ENCODE data around the gene NEB. TPM values are rescaled to one million over a fixed set of nuclear protein-coding genes. Genes with fewer than 3 reads are reported as not detected.

Gene NEB
- polyA plus RNA-seq, 1 experiment = 0.14 TPM

GRCh38 chr2:151640087-151640486 lies 94.2 kb downstream of the NEB start:
- Histone ChIP-seq H3K9me3 (ENCODE audit: control insufficient read depth, insufficient read depth, low read length) (no peaks in the 10 kb centered on the region), H3K4me3 (ENCODE audit: low read depth, low read length) (no peak overlapping the region), H3K27me3 (ENCODE audit: control insufficient read depth, insufficient read depth, low read length) (no peaks in the 10 kb centered on the region), H3K27ac (ENCODE audit: low read depth, low read length) (no peak overlapping the region)
- DNase-seq (ENCODE audit: low read depth, low spot score) = no peak
- CTCF ChIA-PET = no interaction called here
- TF ChIP-seq CTCF (IDR thresholded peaks at IDR 0.05; ENCODE audit: low read depth, low read length) = no peak
- POLR2A ChIA-PET = no interaction called here

- no peak for DNase-seq (ENCODE audit: low read depth, low spot score)
- Histone ChIP-seq H3K4me3 (ENCODE audit: low read depth, low read length) (no peak overlapping the region), H3K27ac (ENCODE audit: low read depth, low read length) (no peak overlapping the region), H3K9me3 (ENCODE audit: control insufficient read depth, insufficient read depth, low read length) (no peaks in the 10 kb centered on the region), H3K27me3 (ENCODE audit: control insufficient read depth, insufficient read depth, low read length) (no peaks in the 10 kb centered on the region)
- TF ChIP-seq CTCF (IDR thresholded peaks at IDR 0.05; ENCODE audit: low read depth, low read length) = no peak
- CTCF ChIA-PET = no interaction called here
- POLR2A ChIA-PET = no interaction called here
These were observed 95.3 kb downstream of the NEB start for GRCh38 chr2:151638990-151639389.

- no peak for TF ChIP-seq CTCF (IDR thresholded peaks at IDR 0.05; ENCODE audit: low read depth, low read length)
- no peaks in the 10 kb centered on the region for H3K27me3 ChIP-seq (ENCODE audit: control insufficient read depth, insufficient read depth, low read length)
- ChIA-PET CTCF (interaction anchor here (1.1 kb wide), 1 partner anchor 15 kb away, joined by 3 read pairs; no protein-coding TSS in a partner anchor), POLR2A (no interaction called here)
- H3K9me3 ChIP-seq (ENCODE audit: control insufficient read depth, insufficient read depth, low read length) = no peaks in the 10 kb centered on the region
- H3K27ac ChIP-seq (ENCODE audit: low read depth, low read length) = no peak overlapping the region
- no peak overlapping the region for H3K4me3 ChIP-seq (ENCODE audit: low read depth, low read length)
- DNase-seq (ENCODE audit: low read depth, low spot score) = no peak
These were observed 95.9 kb downstream of the NEB start for GRCh38 chr2:151638191-151638933.

GRCh38 chr2:151637271-151637781 lies 97.0 kb downstream of the NEB start:
- H3K9me3 ChIP-seq (ENCODE audit: control insufficient read depth, insufficient read depth, low read length) = no peaks in the 10 kb centered on the region
- no peak overlapping the region for H3K4me3 ChIP-seq (ENCODE audit: low read depth, low read length)
- no peak for TF ChIP-seq CTCF (IDR thresholded peaks at IDR 0.05; ENCODE audit: low read depth, low read length)
- H3K27me3 ChIP-seq (ENCODE audit: control insufficient read depth, insufficient read depth, low read length) = no peaks in the 10 kb centered on the region
- CTCF ChIA-PET = interaction anchor here (1.1 kb wide), 1 partner anchor 14 kb away, joined by 3 read pairs; no protein-coding TSS in a partner anchor
- DNase-seq (ENCODE audit: low read depth, low spot score) = no peak
- no peak overlapping the region for H3K27ac ChIP-seq (ENCODE audit: low read depth, low read length)
- POLR2A ChIA-PET = no interaction called here

GRCh38 chr2:151634736-151635467 lies 99.4 kb downstream of the NEB start:
- H3K4me3 ChIP-seq (ENCODE audit: low read depth, low read length) = no peak overlapping the region
- H3K27me3 ChIP-seq (ENCODE audit: control insufficient read depth, insufficient read depth, low read length) = no peaks in the 10 kb centered on the region
- TF ChIP-seq CTCF (IDR thresholded peaks at IDR 0.05; ENCODE audit: low read depth, low read length) = no peak
- H3K9me3 ChIP-seq (ENCODE audit: control insufficient read depth, insufficient read depth, low read length) = no peaks in the 10 kb centered on the region
- CTCF ChIA-PET = interaction anchor here (0.6 to 1.3 kb wide), 3 partner anchors 11 to 391 kb away, joined by 3 to 4 read pairs (median 3); no protein-coding TSS in a partner anchor
- H3K27ac ChIP-seq (ENCODE audit: low read depth, low read length) = no peak overlapping the region
- no peak for DNase-seq (ENCODE audit: low read depth, low spot score)
- POLR2A ChIA-PET = no interaction called here

Measured in AG04450 (cell line).